Measurements from ENCODE around the gene TSHB. TPM values are rescaled to one million over a fixed set of nuclear protein-coding genes. Genes with fewer than 3 reads are reported as not detected.

The TSHB gene
- total and polyA plus RNA-seq, 3 donors from 2014 or later, result not detected

GRCh38 chr1:115063228-115063901 lies 33.7 kb downstream of the TSHB start:
- H3K9me3 ChIP-seq, result no peaks in the 10 kb centered on the region
- no peak overlapping the region for H3K4me3 ChIP-seq
- no peaks in the 10 kb centered on the region for H3K27me3 ChIP-seq
- H3K27ac ChIP-seq, result peak overlapping the region; percentile 1 to 25
- no peaks in the 10 kb centered on the region for H3K4me1 ChIP-seq
- 69 to 77% methylated on average over 7 of the region's 7 CpGs for WGBS, 2 donors
- intact Hi-C loops (cut with DNase I; ENCODE audit: low total_unique reads), result no loop called here
- no peaks in the 10 kb centered on the region for H3K36me3 ChIP-seq (ENCODE audit: low read depth, missing control alignments)
- peak; percentile 32 for DNase-seq
- TF ChIP-seq CTCF (IDR thresholded peaks at IDR 0.05) (no peak), POLR2A (IDR thresholded peaks at IDR 0.05) (no peak)

GRCh38 chr1:115064461-115064860 lies 34.8 kb downstream of the TSHB start:
- TF ChIP-seq CTCF (IDR thresholded peaks at IDR 0.05), result no peak
- no peak for TF ChIP-seq POLR2A (IDR thresholded peaks at IDR 0.05)
- no peak overlapping the region for H3K27ac ChIP-seq
- WGBS, 2 donors, result 82 to 91% methylated on average over 3 of the region's 3 CpGs
- H3K4me3 ChIP-seq, result no peak overlapping the region
- DNase-seq, result no peak
- no peaks in the 10 kb centered on the region for H3K4me1 ChIP-seq
- intact Hi-C loops (cut with DNase I; ENCODE audit: low total_unique reads), result no loop called here
- H3K9me3 ChIP-seq, result no peaks in the 10 kb centered on the region
- H3K27me3 ChIP-seq, result no peaks in the 10 kb centered on the region
- H3K36me3 ChIP-seq (ENCODE audit: low read depth, missing control alignments), result no peaks in the 10 kb centered on the region

GRCh38 chr1:115065021-115065420 lies 35.4 kb downstream of the TSHB start:
- no peak overlapping the region for H3K27ac ChIP-seq
- TF ChIP-seq POLR2A (IDR thresholded peaks at IDR 0.05), result no peak
- H3K4me3 ChIP-seq, result no peak overlapping the region
- H3K36me3 ChIP-seq (ENCODE audit: low read depth, missing control alignments), result no peaks in the 10 kb centered on the region
- DNase-seq, result no peak
- H3K27me3 ChIP-seq, result no peaks in the 10 kb centered on the region
- whole genome bisulfite sequencing, 2 donors, result 84 to 90% methylated on average over 6 of the region's 6 CpGs
- no peaks in the 10 kb centered on the region for H3K4me1 ChIP-seq
- intact Hi-C loops (cut with DNase I; ENCODE audit: low total_unique reads), result no loop called here
- no peaks in the 10 kb centered on the region for H3K9me3 ChIP-seq

- WGBS, 2 donors, result 77 to 88% methylated on average over 8 of the region's 8 CpGs
- Histone ChIP-seq H3K27ac (no peak overlapping the region), H3K36me3 (ENCODE audit: low read depth, missing control alignments) (no peaks in the 10 kb centered on the region), H3K4me3 (no peak overlapping the region), H3K27me3 (no peaks in the 10 kb centered on the region), H3K9me3 (no peaks in the 10 kb centered on the region), H3K4me1 (no peaks in the 10 kb centered on the region)
- no peak for DNase-seq
- intact Hi-C loops (cut with DNase I; ENCODE audit: low total_unique reads), result no loop called here
- no peak for TF ChIP-seq POLR2A (IDR thresholded peaks at IDR 0.05)
- no peak for TF ChIP-seq CTCF (IDR thresholded peaks at IDR 0.05)
These were observed 37.7 kb downstream of the TSHB start for GRCh38 chr1:115067161-115067859.

- DNase-seq, result no peak
- TF ChIP-seq POLR2A (IDR thresholded peaks at IDR 0.05) (no peak), CTCF (IDR thresholded peaks at IDR 0.05) (no peak)
- Histone ChIP-seq H3K27ac (no peak overlapping the region), H3K4me3 (no peak overlapping the region), H3K4me1 (no peaks in the 10 kb centered on the region), H3K36me3 (ENCODE audit: low read depth, missing control alignments) (no peaks in the 10 kb centered on the region), H3K27me3 (no peaks in the 10 kb centered on the region), H3K9me3 (no peaks in the 10 kb centered on the region)
- WGBS, 2 donors, result 75 to 84% methylated on average over 11 to 12 of the region's 12 CpGs
- intact Hi-C loops (cut with DNase I; ENCODE audit: low total_unique reads), result no loop called here
These were observed 39.4 kb downstream of the TSHB start for GRCh38 chr1:115068826-115069585.
